GM19324 (cell line): Measurements from ENCODE around the gene DYSF.
"Not testable (repeated sequence)": the region's sequence is repeated elsewhere in the genome, so short reads cannot be mapped to it uniquely, and the experiment has no call there.

Source experiments
- ATAC-seq: cut with Tn5 transposase; IDR thresholded peaks from one replicate; pipeline ENCODE4 v1.9.1; 2021; ENCODE audit warnings: mild to moderate bottlenecking, moderate library complexity; ENCODE audit not compliant: unreplicated experiment, low FRiP score

DYSF gene

DNA sequence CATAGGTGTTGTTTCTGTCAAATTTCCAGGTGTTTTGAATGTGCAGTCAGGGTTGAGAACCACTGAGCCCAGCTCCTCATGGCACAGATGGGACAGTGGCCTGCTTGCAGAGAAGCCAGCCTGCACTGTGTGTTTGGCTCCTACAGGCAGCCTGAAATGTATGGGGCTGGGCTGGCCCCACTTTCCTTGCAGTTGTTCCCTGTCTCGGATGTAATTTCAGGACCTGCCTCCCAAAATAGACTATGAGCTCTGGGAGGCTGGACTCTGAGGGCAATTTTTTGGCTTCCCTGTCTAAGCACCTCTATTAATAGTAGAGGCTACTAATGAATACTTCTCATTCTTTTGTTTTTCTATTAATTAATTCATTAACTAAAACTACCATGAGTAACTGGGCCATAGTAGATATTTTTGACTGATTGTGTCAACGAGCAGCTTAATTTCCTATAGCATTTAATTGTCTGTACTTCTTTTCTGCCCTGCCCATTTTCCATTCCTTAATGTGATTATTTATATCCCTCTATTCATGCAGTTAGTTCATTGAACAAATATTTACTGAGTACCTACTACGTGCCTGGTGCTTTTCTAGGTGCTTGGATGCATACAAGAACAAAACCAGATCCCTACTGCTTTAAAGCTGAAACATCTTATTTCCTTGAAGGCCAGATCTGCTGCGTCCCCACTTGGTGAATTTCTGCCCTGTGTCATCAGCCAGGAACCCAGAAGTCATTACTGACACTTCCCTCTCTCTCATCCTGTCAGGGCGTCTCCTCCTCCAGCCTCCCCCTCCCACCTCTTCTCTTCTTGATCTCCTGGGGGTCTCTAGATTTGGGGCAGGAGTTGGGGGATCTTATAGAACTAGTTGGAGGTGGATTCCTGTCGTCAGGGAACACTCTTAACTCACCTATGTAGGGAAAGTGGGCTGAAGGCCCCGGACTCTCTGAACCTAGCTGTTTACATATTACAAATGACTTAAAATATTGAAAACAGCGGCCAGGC, 16.3 kb downstream of the DYSF start:
- no peak for ATAC-seq

DNA sequence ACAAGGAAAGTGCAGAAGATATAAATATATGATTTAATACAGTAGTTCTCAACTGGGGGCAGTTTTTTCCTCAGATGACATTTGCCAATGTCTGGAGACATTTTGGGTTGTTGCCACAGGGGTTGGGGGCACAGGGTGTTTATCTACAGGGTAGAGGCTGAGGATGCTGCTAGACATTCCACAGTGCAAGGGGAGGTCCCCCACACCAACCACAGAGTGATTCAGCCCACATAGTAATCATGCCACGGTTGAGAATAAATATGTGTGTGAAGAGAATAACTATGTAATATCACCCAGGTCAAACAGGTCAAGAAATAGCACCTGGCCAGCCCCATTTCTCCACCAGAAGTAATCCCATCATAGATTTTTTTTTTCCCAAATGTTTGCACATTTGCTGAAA, 17.9 kb downstream of the DYSF start:
- no peak for ATAC-seq

DNA sequence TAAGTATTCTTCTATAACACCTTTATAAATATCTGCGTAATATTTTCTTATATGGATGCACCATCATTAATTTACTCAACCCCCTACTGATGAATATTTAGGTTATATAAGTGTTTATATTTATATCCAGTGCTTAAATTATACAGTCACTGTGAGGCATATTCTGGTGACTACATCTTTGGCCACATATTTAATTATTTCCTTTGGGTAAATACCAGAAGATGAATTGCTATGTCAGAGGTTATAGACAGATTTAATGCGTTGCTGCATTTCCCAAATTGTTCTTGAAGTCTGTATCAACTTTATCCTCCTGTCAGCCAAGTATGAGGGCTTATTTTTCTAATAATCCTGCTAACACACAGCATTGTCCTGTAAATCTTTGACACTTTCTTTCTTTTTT, 18.7 kb downstream of the DYSF start:
- no peak for ATAC-seq

DNA sequence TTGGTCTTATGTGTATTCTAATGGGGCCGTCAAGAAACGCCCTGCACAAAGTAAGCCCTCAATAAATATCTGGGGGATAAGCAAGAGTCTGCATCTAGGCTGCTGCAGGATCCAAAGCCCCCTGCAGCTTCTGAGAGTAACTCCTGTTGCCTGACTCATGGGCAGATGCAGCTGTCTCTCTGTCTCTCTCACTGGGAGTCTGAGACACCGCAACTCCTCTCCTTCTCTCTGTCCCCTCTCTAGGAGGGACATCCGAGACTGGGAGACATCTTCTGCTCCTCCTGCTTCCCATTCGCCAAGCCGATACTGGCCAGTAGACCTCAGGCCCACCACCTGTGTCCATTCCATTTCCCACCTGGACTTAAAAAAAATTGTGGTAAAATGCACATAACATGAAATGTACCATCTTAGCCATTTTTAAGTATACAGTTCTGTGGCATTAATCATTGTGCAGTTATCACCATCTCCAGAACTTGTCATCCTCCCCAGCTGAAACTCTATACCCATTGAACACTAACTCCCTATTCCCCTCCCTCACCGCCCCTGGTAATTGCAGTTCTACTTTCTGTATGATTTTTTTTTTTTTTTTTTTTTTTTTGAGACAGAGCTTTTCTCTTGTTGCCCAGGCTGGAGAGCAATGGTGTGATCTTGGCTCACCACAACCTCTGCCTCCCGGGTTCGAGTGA, 20.1 kb downstream of the DYSF start:
- ATAC-seq: no peak

DNA sequence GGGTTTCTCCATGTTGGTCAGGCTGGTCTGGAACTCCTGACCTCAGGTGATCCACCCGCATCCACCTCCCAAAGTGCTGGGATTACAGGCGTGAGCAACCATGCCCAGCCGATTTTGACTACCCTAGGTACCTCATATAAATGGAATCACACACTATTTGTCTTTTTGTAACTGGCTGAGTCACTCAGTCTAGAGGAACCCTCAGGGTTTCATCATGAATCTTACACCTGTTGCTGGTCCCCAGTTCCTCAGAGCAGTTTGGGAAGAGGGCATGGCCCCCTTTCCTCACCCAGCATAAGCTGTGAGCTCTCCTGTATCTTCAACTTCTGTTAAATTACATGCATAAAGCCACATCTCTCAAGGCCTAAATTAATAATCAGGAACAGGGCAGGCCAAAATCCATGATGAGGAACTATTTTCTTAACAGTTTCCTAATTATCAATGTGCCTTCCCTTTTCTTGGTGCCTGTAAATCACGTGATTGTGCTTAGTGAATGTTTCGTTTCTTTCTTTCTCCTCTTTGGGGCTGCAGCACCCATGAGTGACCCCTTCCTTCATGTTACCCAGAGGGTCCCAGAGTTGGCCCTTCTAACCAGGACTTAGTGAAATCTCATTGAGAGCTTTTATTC, 20.9 kb downstream of the DYSF start:
- ATAC-seq: no peak

DNA sequence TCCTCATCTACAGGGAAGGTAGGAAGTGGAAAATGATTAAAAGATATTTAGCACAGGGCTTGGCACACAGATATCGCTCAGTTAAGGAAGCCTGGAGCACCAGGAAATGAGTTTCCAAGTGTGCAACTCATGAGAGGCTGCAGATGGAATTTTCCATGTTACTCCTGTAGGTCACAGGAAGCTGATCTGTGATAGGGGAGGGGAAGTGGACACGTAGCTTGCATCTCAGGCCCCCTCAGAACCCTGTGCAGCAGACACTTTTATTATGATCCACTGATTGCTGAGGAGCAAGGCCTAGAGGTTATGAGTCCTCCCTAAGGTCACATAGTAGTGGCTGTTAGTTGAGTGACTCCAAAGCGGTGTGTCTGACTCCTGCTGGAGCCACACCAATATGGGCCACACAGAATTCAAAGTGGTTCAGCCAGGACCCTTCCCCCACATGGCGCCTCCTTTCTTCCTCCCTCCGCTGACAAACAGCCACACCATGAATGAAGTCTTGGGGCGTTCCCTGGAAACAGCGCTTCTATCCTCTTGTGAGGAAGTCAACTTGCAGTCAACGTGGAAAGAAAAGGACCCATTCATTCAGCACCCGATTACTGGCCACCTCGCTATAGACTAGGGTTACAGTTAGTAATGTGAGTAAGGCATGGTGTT, 21.5 kb downstream of the DYSF start:
- no peak for ATAC-seq

DNA sequence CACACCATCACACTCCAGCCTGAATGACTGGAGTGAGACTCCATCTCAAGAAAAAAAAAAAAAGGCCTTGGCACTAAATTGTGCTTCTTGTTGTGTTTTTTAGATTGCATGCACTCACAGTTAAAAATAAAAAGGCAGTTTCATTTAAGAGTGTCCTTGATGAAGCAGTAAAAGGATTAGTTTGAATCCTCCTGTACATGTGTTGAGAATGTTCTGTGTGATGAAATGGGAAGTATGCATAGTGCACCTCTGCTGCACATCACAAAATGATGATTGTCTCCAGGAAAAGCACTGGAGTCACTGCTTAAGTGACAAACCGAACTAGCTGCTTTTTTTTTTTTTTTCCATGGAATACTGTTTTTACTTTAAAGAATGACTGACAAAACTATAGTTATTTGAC, 23.1 kb downstream of the DYSF start:
- ATAC-seq: no peak

DNA sequence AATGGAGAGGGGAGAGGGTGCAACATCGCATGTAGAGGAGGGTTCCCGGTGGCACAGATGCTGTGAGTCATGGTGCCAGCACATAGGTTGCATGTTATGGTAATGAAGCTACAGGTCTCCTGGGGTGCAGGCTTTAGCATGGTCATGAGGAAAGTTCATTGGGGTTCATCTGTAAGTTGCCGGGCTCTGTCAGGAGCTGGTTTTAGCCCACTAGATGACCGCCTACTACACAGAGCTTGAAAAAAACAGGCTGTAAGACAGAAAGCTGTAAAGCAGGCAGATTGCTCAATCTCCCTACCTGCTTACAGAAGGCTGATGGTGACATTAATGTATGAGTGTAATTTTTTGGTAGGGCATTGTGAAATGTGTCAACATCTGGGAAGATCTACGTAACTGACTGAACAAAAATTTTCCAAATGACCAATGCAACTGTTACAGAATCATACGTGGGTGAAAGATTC, 23.9 kb downstream of the DYSF start:
- ATAC-seq: no peak

DNA sequence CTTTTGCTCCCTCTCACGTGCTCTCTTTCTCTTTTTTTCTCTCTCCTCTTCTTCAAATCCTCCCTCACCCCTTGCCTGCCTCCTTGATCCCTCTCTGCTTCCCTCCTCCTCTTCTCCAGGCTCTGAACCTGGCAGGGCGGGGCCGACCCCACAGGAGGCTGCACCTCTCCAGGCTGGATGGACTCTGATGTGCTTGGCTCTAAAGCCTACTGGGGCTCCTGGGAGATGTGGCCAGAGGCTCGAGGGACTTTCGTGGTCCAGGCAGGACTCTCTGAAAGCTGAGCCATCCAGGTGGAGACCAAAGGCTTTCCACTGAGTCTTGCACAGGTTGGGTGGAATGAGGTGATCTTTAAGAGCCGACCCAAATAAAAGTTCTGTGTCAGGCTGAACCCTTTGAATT, 25.4 kb downstream of the DYSF start:
- ATAC-seq: no peak

DNA sequence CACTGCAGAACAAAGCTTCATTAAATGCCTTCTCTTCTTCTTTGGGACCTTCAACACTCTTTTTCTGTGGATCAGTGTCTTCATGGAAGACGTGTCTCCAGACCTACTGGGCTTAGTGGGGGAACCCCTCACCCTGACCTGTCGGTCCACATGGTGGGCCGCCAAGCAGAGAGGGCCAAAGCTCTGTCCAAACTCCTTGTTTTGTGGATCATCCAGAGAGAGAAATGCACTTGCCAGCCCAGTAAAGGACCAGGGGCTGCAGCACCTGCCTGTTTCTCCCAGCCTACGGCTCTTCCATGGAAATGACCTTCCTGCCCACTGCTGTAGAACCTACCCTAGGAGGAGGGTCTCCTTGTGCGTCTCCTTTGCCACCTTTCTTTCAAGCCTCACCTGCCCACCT, 25.9 kb downstream of the DYSF start:
- ATAC-seq: no peak

DNA sequence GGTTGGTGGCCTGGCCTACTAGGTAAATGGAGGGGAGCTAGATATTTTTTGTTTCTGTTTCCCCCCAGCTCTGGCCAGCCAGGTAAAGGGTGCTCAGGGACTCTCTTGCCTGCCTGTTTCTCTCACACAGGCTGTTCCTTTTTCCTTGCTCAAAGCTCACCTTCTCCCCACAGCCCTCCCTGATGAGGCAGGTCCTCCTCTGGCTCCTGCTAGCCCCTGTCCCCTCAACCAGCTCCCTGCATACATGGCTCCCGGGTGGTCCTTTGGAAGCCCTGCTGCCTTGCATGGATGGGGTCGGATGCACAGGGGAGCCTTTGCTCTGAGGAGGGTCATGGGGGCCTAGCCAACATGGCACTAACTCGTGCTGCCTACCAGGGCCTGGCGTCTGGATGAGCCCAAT, 27.8 kb downstream of the DYSF start:
- no peak for ATAC-seq

DNA sequence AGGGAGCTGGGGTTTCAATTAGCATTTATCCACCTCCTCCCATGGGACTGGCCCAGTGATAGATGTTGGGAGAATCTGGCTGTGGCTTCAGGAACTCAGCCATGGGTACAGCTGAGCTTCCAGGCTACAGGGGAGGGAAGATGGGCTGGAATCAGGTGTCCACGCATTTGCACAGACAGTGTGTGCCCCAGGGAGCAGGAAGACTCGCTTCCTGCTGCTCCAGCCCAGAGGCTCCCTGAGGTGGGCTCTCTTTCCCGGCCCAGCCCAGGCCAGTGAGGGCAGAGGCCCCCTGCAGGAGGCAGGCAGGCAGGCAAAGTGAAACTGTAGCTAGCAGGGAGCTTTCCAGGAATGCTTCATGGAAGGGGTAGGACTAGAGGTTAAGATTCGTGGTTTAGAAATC, 28.7 kb downstream of the DYSF start:
- no peak for ATAC-seq

DNA sequence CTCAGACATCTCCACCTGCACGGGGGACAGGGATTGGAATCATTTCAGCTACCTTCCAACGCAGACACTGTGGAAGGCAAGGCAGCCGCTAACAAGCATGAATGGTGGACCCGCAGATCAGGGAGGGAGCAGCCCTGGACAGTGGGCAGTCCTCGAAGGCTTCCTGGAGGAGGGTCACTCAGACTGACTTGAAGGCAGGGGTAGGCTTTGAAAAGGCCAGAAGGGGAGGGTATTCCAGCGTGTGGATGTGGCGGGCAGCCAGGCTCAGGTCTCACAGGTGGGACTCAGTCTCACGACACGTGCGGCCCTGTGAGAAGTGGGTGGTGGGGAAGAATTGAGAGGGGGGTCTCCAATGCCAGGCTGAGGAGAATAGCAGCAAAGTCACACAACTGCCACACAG, 29.9 kb downstream of the DYSF start:
- no peak for ATAC-seq

DNA sequence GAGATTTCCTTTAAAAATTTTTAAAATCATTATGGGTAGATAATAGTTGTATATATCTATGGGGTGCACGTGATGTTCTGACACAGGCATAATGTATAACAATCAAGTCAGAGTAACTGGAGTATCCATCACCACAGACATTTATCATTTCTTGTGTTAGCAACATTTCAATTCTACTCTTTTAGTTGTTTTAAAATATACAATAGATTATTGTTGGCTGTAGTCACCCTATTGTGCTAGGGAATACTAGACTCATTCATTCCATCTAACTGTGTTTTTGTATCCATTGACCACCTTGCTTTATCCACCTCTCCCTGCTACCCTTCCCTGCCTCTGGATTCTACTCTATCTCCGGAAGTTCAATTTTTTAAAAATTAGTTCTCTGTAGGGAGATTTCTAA, 31.0 kb downstream of the DYSF start:
- no peak for ATAC-seq

DNA sequence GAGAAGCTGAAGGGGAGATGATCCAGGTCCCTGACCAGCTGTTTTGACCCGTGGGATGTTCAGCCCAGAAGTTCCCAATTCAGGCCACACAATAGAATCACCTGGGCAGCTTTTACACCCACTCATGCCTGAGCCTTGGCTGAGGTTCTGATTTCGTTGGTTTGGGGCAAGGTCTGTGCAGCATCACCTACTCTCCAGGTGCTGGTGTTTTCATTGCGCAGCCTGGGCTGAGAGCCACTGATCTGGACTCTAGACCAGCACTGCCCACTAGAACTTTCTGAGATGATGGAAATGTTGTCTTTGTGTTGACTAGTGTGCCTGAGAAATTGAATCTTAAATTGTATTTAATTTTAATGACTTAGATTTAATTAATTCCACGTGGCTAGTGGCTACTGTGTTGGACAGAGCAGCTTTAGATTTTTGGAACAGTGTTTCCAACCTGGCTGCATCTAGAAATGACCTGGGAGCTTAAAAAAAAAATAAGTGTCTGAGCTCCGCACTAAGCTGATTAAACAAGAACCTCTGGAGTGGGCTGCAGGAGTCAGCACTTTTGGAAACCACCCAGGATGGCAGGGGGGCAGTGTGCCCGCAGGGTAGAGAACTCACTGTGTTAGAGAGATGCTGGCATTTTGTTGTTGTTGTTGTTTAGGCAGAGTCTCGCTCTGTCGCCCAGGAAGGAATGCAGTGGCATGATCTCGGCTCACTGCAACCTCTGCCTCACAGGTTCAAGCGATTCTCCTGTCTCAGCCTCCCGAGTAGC, 33.7 kb downstream of the DYSF start:
- no peak for ATAC-seq

DNA sequence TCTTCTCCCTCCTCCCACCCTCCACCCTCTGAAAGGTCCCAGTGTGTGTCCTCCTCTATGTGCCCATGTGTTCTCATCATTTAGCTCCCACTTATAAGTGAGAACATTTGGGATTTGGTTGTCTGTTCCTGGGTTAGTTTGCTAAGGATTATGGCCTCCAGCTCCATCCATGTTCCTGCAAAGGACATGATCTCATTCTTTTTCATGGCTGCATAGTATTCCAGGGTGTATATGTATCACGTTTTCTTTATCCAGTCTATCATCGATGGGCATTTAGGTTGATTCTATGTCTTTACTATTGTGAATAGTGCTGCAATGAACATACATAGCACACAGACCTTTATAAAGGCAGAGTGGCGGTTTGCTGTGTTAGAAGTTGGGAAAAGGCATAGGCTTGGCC, 38.2 kb downstream of the DYSF start:
- not testable (repeated sequence) for ATAC-seq

DNA sequence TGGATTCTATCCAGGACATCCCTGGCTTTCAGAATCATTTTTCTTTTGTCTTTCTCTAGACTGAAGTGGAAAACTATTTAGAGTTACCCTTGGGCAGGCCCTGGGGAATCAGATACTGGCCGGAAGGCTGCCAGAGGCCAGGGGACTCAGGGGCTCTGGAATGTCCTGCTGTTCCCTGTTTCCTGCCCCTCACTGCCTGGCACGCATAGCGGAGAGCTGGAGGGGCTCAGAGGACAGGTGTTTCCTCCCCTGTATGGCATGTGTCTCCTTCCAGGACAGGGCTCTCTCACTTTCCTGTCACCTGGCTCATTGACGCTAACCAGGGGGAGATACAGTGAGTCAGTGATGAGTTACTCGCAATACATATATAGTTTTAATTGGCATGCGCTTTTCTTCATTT, 38.8 kb downstream of the DYSF start:
- no peak for ATAC-seq

DNA sequence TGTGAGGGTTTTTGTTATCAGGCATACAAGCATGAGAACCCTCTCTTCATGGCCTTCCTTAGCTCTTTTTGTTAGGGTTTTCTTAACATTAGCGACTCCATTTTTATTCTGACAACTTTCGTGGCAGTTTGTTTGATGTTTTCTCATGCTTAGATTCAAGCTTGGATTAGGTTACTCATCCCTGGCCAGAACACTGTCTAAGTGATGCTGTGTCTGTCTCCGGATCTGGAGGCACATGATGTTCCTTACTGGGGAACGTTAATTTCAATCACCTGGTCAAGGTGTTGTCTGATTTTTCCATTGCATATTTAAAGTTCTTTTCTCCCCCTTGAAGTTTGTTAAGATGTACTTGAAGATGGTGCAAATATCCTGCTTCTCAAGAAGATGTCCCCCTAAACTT, 40.7 kb downstream of the DYSF start:
- ATAC-seq: no peak

DNA sequence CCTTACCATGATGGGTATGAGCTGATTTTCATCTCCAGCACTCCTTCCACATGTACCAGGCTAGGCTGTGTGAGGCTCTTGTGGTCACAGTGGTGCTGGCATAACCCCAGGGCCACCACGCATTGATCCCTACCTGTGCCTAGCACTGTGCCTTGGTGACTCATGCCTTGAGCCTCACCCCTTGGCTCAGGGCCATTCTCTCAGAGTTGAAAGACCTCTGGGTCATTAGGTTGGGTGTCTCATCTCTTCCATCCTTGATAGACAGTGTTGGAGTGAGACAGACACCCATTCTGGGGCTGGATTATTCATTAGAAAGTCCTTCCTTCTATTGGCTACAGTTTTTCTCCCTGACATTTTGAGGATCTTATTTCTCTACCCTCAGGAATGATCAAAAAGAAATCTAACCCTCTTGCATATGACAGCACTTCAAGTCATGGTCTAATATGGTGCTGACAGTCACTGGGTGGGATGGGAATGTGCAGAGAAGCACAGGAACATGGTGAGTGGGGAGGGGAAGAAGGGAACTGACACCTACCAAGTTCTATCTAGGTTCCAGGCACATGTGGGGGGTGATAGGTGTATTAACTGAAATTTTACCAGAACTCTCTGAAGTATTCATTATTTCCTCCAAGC, 41.3 kb downstream of the DYSF start:
- ATAC-seq: no peak
